ENCODE measurements around the gene CLRN3.

Gene CLRN3

DNA sequence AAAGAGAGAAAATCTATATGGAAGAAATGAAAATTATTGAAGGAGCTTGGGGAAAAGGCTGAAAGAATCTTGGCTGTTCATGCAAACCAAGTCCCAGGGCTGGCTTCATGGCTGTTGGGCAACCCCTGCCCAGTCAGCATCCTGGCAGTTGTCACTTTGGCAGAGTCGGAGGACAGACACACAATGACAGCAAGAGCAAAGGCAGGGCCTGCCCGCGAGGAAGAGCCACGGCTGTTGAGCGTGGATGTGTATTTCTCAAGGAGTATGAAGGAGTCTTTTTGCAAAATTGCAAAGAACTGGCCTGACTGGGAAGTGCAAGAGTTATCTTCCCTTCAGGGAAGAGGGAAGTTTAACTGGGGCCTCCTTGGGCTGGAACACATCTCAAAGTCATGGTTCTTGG, 25.8 kb upstream of the CLRN3 start:
- no peak for DNase-seq

DNA sequence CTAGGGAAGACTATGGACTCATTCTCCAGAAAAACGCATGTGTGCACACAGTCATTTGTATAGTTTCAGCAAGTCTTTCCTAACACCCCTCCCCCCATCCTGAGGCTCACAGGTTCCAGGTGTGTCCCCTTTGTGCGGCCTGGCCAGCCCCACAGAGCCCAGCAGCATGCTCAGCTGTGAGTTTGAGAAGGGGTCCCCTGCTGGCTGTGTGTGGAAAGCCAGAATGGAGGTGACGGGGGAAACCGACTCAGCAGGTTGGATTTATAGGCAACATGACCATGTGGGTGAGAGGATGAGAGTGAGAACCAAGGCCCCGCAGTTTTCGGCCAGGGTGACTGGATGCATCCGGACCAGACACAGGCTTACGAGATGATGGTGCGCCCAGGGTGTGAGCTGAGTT, 24.1 kb upstream of the CLRN3 start:
- DNase-seq, result no peak

DNA sequence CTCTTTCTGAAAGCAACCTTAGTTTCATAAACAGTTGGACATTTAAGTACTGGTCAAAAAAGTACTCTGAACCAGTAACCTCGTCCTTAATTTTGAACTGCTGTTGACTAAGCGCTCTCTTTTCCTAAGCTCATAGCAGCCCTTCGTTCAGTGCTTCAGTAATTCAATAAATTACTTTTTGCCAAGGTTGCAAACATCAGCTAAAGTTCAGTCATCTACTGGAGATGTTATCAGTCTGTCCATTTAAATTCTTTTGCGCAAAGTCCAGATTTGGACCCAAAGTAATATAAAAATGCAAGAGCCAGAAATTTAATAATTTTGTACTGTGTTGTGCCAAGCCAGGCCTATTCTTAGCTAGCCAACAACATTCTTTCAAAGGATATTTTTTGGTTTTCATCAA, 22.6 kb upstream of the CLRN3 start:
- DNase-seq, result no peak

DNA sequence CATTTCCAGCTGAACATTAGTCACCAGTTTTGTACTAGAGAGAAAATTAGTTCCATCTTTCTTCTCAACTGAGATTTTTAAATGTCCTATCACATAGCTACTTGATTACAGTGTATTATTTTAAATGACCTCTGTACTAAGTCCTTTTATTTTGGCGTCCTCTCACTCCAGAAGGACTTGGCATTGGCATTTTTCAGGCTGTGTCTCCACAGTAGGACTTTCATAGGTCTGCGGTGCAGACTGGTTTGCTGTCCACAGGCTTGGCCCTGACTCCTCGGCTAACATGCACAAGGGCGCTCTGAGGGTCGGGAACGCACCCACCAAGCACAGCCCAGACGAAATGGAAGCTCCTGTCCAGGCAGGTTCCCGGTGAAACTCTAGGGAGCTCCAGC, 20.6 kb upstream of the CLRN3 start:
- DNase-seq, result no peak

DNA sequence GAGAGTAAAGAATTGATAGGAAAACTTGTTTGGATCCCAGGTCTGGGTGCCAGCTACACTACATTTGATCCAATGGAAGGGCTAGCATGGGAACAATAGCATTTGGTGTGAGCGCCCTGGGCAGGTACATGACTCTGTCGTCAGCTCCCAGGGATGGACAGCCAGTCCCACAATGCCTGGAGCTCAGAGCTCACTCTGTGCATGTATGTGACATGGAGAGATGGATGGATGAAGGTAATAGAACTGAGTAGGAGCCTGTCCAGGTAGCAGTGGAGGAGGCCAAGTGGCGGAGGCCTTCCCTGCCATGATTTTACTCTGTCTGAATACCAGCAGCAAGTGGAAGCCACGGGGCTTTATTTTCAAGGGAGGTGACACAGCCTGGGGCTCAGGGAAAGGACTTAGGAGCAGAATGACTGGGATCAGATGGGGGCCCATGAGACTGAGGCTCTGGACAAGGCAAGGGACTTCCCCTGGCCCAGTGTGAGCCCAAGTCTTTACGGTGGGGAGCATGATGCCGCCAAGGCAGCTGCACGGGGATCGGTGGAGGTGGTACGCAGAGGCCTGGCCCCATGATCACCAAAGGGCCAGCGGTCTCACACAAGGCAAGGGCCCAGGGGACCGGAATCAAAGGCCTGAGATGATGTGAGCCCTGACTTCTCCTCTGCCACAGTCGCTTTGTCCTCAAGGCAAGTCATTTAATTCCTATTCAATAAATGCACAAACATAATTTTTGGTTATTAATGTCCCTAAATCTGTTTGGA, 20.0 kb upstream of the CLRN3 start:
- no peak for DNase-seq

DNA sequence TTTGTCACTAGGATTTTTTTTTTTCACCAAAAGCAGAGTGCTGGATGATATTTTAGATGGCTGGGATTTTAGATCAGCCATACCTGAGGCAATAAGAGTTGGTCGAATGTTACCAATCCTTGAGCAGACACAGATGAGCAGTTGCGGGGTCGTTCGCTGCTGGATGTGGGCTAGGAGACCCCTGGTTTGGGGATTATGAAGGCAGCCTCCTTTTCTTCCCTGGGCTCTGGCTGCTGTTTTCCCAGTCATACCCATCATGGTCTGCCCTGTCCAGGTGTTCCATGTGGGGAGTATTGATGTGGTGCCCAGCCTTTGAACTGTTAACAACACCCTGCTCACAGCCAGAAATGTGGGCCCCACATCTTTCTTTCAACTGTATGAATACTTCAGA, 19.1 kb upstream of the CLRN3 start:
- DNase-seq, result no peak

DNA sequence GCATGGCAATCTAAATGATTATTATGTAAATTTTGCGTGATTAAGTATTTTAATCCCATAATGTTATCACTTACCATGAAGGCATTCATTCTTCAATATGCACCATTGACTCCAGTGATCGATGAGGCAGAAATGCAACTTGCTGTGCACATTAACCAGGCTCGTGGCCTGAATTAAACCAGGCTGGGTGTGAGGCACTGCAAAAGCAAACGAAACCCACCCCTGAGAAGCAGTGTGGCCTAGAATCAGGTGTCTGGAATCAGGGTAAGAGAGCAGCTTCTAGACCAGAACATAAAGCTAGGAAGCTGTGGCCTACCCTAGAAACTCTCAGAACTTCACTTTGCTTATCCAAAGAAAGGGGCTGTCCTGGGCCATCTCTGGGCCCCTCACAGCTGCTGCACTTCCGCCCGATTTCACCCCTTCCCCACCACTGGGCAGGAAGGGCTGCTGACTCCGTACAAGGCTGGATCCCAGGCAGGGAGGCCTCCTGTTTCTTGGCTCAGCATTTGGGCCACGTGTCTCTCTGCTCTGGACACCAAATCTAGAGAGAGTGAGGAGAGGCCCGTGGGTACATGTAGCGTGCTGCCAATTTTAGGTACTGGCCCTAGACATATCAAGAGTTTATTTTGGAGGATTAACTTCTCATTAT, 18.6 kb upstream of the CLRN3 start:
- DNase-seq, result no peak

DNA sequence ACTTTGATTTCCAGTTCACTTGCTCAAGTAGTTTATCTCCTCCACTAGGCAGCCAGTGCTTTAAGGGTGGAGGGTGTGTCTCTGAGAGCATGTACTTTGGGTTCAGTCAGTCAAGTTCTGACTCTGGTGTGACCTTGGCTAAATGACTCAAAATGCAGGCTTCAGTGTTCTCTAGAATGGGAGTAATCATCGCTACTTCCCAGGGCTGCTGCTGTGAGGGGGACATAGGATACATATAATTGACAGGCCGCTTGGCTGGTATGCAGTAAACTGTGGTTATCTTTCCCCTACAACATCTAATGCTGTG, 17.7 kb upstream of the CLRN3 start:
- no peak for DNase-seq

DNA sequence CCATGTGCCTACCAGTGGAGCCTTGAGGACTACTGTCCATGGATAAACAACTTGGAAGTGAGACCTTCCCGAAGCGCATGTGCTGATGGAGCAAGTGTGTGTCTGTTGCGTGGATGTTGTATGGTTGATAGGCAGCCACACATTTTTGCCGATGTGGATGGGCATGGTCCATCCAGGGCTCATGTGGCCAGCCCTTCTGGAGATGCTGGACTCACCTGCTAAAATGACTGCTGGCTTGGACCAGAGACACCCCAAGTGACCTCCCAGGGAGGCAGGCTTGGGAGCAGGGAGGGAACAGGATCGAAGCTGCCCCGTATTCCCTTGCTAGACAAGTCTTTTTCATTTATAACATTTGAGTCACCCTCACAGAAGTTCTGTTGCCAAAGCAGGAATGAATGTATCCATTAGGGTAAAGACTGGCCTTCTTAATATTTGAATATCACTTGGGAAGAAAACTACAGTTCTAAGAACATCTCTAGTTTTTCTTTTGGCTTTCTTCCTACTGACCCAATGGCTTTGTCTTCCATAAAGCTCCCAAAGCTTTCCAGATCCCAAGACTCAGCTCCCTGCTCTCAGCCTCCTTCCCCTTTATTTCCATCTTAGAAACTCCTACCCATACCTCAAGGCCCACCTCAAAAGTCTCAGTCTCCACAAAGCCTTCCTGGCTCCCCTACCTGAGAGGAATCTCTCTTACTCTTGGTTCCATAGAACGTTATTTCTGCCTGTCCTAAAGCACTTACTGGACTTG, 17.1 kb upstream of the CLRN3 start:
- no peak for DNase-seq

DNA sequence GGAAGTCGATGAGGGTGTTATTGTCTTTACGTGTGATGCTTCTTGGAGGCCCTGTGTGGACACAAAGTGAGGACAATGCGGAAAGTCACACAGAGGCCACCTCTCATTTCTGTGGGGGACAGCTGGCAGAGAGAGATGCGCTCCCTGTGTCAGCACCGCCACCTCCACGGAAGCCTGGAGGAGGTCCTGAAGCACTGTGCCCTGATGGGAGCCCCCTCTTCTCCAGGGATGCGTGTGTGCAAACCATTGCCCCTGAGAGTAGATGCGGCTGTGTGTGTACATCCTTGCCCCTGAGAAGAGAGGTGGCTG, 16.2 kb upstream of the CLRN3 start:
- no peak for DNase-seq

DNA sequence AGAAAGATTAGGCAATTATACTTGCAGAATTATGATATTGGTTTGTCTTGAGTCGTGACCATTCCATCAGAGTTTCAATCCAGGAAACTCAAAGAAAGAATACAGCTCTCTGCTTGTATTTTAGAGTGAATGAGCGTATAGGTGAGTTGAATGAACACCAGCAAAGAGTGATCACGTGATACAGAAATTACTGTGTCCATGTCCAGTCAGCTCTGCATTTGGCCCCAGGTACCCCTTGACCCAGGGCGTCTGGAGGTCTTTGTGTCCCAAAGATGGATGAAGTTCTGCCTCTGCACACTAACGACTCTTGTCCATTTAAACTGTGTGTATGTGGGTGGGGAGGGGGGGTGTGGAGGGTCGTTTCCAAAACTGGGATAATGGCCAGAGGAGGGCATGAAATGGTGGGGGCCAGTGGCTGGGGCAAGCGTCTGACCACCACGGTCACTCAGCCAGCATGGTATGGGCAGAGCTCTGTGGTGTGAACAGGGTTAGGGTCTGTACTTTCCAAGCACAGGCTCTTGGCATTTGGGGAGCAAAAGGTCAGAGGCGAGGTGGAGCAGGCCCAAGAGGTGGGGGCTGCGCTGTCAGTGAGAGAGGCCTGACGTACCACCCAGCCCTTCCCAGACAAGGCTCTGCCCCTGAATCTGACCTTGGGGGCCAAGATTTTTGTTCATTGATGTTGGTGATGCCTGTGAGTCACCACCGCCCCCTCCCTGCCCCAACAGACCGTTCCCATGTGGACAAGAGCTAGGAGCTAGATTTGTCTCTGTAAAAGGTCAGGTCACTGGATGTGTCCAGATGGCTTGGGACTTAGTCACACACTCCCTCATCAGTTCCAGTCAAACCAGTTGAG, 15.6 kb upstream of the CLRN3 start:
- no peak for DNase-seq

DNA sequence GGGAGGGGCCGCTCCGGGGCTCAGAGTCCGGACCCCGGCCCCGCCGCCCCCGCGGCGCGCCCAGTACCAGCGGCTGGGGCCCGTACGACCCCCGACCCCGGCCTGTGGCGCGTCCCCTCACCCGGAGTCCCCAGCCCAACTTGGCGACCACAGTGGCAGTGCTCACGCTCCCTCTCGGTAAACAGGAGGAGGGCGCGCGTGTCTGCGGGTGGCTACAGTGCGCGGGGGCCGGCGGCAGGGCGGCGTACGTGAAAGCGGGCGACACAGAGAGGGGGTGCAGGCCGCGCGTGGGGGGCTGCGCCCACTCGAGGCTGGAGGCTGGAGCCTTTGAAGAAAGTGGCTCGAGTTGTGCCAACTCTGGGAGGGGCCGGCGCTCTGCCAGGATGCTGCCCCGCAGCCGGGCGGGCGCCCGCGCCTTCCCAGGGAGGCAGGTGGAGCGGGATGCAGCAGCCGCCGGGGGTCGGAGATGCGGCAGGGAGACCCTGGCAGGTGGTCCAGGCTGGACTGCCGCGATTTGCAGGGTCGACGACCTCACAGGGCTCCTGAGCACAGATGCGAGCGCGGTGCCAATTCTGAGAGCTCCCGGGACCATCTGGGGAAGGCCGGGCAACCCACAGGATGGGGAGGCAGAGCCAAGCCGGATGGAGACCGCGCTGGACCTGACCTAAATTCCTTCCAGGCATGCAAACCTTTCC, 14.8 kb upstream of the CLRN3 start:
- DNase-seq, result no peak

DNA sequence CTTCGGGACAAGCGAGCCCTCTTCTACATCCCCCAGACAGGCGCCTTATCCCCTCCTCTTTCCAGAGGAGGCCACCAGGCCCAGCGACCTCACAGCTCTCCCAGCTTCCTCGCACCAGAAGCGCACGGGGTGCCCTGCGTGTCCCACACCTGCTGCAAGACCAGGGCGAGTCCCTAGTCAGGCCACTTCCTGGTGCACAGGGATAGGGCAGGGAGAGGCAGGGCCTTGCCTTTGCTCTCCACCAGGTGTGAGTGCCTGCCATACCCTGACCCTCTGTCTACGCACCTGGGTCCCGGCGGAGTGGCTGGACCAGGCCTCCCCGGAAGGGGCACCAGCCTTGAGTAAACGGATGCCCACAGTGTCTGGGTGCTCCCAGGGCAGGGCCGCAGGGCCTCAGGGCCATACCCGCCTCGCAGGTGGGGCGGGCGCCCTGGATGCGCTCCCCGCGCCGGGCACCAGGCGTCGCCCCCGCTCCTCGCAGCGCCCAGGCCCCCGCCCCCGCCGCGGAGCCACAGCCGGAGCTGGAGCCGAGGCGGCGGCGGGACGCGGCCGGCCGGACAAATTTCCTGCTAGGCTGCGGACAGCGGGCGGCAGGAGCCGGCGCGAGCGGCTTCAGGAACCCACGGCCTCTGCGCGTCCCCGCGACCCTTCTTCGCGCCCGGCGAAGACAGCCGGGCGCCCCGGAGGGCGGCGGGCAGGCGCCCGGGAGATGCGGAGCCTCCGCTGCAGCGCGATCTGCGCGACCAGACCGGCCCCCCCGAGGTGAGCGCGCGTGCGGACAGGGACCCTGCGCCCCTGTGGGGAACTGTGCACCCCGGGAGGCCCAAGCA, 14.0 kb upstream of the CLRN3 start, which contains the start of gene PTPRE:
TSS of gene PTPRE (plus strand) at position 556 of the 830 bp plus-strand sequence. CDS start 133,779 bp downstream, outside the sequence.
- peak; percentile 23 for DNase-seq

DNA sequence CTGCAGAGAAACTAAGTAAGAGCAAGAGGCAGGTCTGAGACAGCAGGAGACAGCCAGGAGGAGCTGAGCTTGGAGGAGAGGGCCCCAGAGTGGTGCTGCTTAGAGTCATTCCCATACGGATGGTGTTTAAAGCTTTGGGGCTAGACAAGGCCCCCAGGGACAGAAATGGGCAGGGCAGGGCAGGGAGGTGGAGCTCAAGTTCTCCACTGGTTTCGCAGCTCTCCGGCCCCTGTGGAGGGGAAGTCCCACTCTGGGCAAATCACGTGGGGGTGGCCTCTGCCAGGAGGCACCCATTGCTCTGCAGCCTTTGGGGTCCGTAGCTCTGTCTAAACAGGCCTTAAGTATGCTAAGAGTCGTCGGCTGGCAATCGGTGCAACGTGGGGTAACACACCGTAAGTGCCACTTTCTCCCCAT, 13.1 kb upstream of the CLRN3 start:
- no peak for DNase-seq

DNA sequence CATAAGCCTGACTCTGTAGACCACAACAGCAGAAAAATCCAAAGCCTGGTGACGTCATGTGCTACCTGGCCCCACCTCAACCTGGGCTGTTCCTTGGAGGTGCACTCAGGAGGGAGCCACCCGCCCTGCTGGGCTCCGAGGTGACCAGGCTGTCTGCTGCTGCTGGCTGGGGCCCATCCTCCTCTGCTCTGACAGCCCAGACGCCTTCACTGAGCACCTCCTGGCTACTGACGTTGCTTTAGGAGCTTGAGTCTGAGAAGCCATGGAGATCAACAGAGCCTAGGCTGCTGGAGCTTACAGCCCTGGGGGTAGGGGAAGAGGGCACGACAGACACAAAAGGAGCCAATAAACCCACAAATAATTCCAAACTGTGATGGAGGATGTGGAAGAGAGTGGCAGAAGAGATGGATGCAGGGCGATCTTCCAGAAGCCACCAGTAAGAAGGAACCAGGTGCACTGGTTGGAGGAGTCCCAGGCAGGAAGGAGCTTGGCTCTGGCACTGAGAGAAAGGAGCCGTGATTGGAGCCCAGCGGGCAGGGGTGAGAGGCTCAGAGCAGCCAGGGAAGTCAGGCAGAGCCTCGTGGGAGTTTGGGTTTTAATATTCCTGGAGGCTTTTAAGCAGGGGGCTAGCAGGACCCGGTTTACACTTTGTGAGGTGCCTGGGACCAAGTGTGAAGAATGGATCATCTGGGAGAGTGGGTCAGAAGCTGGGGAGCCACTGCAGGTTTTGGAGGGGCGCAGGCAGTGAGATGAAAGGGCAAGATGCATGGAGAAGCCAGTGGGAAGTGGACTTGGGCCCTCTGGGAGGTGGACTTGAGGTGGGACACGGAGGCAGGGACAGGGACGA, 12.5 kb upstream of the CLRN3 start:
- no peak for DNase-seq

DNA sequence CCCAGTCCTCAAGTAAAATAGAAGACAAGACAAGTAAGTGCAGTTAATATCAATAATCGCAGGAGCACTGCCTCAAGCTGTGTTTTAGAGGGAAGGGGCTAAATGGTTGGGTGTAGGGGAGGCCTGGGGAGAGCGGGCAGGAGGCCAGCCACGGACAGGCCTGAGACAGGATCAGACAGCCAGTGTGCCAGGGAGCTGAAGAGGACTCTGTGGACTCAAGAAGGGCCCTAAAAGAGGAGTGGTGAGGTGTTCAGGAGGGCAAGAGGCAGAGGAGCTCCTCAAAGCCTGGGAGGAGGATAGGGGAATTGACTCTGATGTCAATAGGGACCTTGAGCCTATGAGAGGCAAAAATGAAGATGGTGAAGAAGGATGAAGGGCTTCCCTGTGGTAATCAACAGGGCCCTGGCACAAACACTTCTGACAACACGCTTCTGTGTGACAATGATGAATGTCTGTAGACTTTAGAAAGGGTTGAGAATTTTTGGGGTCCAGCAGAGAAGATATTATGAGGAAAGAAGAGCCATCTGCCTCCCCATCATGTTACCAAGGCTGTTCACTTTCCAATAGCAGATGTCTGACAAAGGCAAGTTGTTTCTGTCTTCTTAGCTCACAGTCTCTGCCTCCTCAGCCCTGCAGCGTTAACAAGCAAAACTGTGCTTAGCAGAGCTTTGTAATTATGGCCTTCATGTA, 11.7 kb upstream of the CLRN3 start:
- no peak for DNase-seq

DNA sequence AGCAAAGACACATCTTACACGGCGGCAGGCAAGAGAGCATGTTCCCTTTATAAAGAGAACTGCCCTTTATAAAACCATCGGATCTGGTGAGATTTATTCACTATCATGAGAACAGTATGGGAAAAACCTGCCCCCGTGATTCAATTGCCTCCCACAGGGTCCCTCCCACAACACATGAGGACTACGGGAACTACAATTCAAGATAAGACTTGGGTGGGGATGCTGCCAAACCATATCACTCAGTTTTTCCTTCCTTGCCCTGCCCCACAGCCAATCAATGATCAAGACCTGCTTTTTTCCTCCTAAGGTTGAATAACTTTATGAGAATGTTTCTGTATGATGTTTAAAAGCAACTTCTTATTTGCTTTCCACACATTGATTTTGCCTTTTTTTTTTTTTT, 11.0 kb upstream of the CLRN3 start:
- DNase-seq, result no peak

DNA sequence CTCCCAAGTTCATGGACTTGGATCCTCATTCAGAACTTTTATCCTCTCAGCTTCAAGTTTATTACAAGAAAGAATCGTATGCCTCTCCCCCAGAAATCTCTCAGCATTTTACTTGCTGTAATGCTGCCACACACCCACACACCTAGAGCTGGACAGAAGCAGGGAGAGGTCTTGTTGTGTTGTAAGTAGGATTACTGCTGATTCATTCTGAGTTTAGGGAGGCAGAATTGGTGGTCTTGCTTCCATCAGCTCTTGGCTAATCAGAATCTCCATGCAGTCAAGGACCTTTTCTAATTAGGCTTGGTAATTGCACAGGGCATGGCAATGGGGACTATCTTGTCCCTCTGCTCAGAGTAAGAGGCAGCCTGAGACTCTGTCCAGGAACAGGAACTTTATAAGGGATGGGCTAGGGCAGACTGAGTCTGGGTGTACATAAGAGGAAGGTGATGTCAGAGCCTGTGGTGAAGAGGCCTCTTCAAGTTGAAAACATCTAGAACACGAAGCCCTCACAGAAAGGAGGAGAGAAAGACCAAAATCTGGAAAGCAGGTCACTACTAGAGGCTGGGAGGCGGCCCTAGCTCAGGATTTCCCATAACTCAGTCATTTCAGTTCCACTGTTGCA, 7.1 kb upstream of the CLRN3 start:
- no peak for DNase-seq

DNA sequence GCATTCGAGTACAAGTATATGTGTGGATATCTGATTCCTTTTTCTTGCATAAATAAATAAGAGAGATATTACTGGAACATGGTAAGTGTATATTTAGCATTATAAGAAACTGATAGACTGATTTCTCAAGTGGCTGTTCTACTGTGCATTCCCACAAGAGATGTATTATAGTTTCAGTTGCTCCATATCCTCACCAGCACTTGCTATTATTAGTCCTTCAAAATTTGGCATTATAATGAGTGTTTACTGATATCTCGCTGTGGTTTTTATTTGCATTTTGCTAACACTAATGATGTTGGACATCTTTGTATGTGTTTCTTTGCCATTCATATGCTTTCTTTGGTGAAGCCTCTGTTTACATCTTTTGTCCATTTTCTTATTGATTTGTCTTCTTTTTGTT, 4.4 kb upstream of the CLRN3 start:
- no peak for DNase-seq

DNA sequence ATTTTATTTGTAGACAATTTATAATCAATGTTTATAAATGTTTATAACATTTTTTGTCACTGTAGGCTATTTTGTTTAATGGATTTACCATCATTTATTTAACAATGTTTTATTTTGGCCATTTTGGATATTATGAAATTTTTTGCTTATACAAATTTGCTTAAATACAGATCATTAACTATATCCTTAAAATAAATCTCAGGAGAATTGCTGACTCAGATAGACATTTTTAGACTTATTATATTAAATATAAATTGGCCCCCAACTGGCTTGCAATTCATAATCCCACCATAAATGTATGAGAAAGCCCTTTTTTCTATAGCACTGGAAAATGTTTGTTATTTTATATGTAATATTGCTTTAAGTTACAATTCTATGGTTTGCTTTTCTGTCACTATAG, 3.8 kb upstream of the CLRN3 start:
- no peak for DNase-seq
